ENCODE results near the gene HOXA7. TPM values are rescaled to one million over a fixed set of nuclear protein-coding genes. Genes with fewer than 3 reads are reported as not detected.

HOXA7 gene
- total and polyA plus RNA-seq, 2 of the 8 experiments (the other 6 are each of a cell fraction or from before 2014, with no cell fraction given), result 0.03 TPM; not detected in 1

DNA sequence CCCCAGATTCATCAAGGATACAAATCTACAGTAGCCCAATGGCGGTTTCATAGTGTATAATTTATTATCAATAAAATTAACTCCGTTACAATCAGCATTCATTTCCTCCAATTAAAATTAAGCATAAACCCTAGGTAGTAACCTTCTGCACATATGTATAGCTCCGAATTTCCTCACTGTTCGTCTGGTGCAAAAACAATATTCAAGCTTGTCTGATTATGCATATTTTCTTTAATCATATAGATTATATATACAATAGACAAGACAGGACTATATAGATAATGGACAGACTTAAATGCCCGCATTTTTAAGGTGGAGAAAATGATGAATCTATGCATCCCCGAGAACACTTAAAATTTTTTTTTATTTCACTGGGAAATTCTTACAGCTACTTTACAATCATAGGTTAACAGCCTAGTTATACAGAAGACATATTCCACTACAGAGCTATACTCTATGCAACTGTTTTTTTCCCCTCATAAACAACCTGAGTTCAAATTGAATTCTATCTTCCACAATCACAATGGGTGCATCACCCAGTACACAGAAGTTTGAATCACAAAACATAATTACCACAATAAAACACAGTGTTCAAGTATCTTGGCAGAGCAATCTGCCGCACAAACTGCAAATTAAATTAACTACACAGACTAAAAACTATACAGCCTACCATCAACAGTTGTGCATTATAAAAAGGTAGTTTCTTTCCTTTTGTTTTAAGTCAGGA lies 6.2 kb upstream of the HOXA7 start:
- Histone ChIP-seq H2BK20ac (ENCODE audit: low read length) (no peak overlapping the region), H2BK15ac (ENCODE audit: low read length) (no peak overlapping the region), H4K91ac (replicated peaks; ENCODE audit: insufficient read length, low read length) (no peak overlapping the region), H2BK12ac (ENCODE audit: low read depth, low read length) (no peak overlapping the region), H3K4me1 (replicated peaks in 1 of 4; ENCODE audit: control insufficient read depth in 3 of 4, insufficient read depth in 4 of 4, low read length in 3 of 4) (no peaks in the 10 kb centered on the region; a peak in 4 of 7 replicates), H3K36me3 (ENCODE audit: control insufficient read depth in 2 of 4, insufficient read depth in 4 of 4, low read length in 3 of 4) (peaks cover 0 to 21% (median 0%) of the 10 kb centered on the region in 4 experiments; a peak in 1 of 8 replicates), H3K14ac (ENCODE audit: insufficient read length) (no peak overlapping the region), H3K27ac (ENCODE audit: low read depth, low read length) (no peak overlapping the region), H3K23me2 (ENCODE audit: low read depth, low read length) (no peaks in the 10 kb centered on the region), H3K4ac (replicated peaks; ENCODE audit: insufficient read length, low read depth, low read length) (no peak overlapping the region), H2AK5ac (ENCODE audit: low read depth, low read length) (no peak overlapping the region), H4K5ac (ENCODE audit: insufficient read length, low read depth, low read length) (no peak overlapping the region), H3K9me3 (ENCODE audit: insufficient read depth in 2 of 2, low read depth in 1 of 2, low read length in 1 of 2) (peaks cover 0 to 6% of the 10 kb centered on the region in 2 experiments; a peak in 1 of 4 replicates), H4K20me1 (replicated peaks in 1 of 2; ENCODE audit: control insufficient read depth in 1 of 2, insufficient read depth in 2 of 2, low read length in 2 of 2) (peaks cover 16 to 24% of the 10 kb centered on the region in 2 experiments), H3K56ac (replicated peaks; ENCODE audit: insufficient read length, low read depth, low read length) (no peak overlapping the region), H3K79me2 (ENCODE audit: control insufficient read depth in 1 of 2, insufficient read depth in 2 of 2, low read length in 2 of 2) (no peaks in the 10 kb centered on the region), H4K8ac (ENCODE audit: extremely low read depth, insufficient read depth, low read length) (no peak overlapping the region), H3K18ac (ENCODE audit: extremely low read depth, low read length) (no peak overlapping the region), H3K4me2 (ENCODE audit: insufficient read depth in 1 of 2, low read depth in 2 of 2, low read length in 2 of 2) (no peak overlapping the region), H3K23ac (ENCODE audit: insufficient read length) (no peak overlapping the region), H3K27me3 (replicated peaks in 1 of 4; ENCODE audit: control insufficient read depth in 3 of 4, extremely low read depth in 1 of 4, insufficient read depth in 3 of 4, low read length in 3 of 4) (peaks cover 98 to 100% (median 99%) of the 10 kb centered on the region in 4 experiments), H2BK120ac (replicated peaks; ENCODE audit: low read depth, low read length) (no peak overlapping the region), H3K79me1 (ENCODE audit: low read depth, low read length) (no peaks in the 10 kb centered on the region), H3K4me3 (ENCODE audit: extremely low read depth in 1 of 4, insufficient read depth in 2 of 4, low read depth in 3 of 4, low read length in 4 of 4) (no peak overlapping the region), H2BK5ac (ENCODE audit: low read depth, low read length) (no peak overlapping the region), H3K9ac (replicated peaks in 1 of 4; ENCODE audit: extremely low read depth in 1 of 4, low read depth in 3 of 4, low read length in 3 of 4) (no peak overlapping the region), H2AFZ (ENCODE audit: low read length) (no peak overlapping the region)
- FAIRE-seq (no peak), DNase-seq (ENCODE audit: low read depth in 1 of 2, low spot score in 2 of 2) (no peak)
- ChIA-PET POLR2A (ENCODE audit: partially characterized antibody) (no interaction called here), CTCF (ENCODE audit: partially characterized antibody) (interaction anchor here (0.8 to 4.4 kb wide), 14 partner anchors 10 to 793 kb away, joined by 3 to 80 read pairs (median 6); partner anchors contain the start of genes HOXA3, HOXA5 and HOXA6)
- 66% methylated on average over 7 of the region's 7 CpGs; no CpG with 5 or more reads in 1 of the 2 experiments for WGBS, 2 experiments (ENCODE audit: extremely low coverage in 1 of 2, insufficient coverage in 1 of 2, insufficient read length in 1 of 2, insufficient replicate concordance in 2 of 2, low coverage in 1 of 2, low lambda C conversion rate in 2 of 2, missing lambda C conversion rate in 1 of 2)
- TF ChIP-seq SUZ12 (IDR thresholded peaks at IDR 0.05; ENCODE audit: low read length), result no peak
- no peak for TF ChIP-seq ZNF274 (IDR thresholded peaks at IDR 0.05; ENCODE audit: borderline replicate concordance, extremely low read depth, low read length)
- TF ChIP-seq EZH2 (IDR thresholded peaks at IDR 0.05; ENCODE audit: low read depth, low read length, severe bottlenecking), result no peak
- no peak for TF ChIP-seq KDM5A (IDR thresholded peaks at IDR 0.05; ENCODE audit: low read length)
- no peak for TF ChIP-seq KDM1A (IDR thresholded peaks at IDR 0.05; ENCODE audit: borderline replicate concordance, low read length)
- TF ChIP-seq CBX5 (IDR thresholded peaks at IDR 0.05; ENCODE audit: low read depth, low read length), result no peak
- TF ChIP-seq, protein P1, sequence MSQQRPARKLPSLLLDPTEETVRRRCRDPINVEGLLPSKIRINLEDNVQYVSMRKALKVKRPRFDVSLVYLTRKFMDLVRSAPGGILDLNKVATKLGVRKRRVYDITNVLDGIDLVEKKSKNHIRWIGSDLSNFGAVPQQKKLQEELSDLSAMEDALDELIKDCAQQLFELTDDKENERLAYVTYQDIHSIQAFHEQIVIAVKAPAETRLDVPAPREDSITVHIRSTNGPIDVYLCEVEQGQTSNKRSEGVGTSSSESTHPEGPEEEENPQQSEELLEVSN (IDR thresholded peaks at IDR 0.05), result no peak
- TF ChIP-seq SIRT6 (IDR thresholded peaks at IDR 0.05; ENCODE audit: low read length), result no peak
- no peak for TF ChIP-seq RBBP5 (IDR thresholded peaks at IDR 0.05; ENCODE audit: borderline replicate concordance, low read depth, low read length)
- no peak for TF ChIP-seq RNF2 (IDR thresholded peaks at IDR 0.05; ENCODE audit: borderline replicate concordance, low read depth, low read length, missing control alignments, poor library complexity, severe bottlenecking)
- TF ChIP-seq SP2 (IDR thresholded peaks at IDR 0.05; ENCODE audit: low read length), result no peak

Data from H1 (cell line).